ENCODE results near the gene NUP205.
A peak's percentile ranks its signal among the peaks of the same experiment; 100 is the strongest.
"Not testable (repeated sequence)": the region's sequence is repeated elsewhere in the genome, so short reads cannot be mapped to it uniquely, and the experiment has no call there.

NUP205 gene

DNA sequence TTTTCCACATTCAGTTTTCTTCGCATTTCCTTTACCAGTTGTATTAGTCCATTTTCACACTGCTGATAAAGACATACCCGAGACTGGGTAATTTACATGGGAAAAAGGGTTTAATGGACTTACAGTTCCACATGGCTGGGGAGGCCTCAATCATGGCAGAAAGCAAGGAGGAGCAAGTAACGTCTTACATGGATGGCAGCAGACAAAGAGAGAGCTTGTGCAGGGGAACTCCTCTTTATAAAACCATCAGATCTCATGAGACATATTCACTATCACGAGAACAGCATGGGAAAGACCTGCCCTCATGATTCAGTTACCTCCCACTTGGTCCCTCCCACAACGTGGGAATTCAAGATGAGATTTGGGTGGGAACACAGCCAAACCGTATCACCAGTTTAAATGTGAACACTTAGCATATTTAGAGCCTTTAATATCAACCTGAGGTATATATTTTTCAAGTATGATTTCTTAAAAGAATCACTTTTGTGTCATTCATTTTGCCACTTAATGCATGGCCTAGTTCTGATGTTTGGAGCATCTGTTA lies 111.2 kb downstream of the NUP205 start:
- not testable (repeated sequence) for DNase-seq

DNA sequence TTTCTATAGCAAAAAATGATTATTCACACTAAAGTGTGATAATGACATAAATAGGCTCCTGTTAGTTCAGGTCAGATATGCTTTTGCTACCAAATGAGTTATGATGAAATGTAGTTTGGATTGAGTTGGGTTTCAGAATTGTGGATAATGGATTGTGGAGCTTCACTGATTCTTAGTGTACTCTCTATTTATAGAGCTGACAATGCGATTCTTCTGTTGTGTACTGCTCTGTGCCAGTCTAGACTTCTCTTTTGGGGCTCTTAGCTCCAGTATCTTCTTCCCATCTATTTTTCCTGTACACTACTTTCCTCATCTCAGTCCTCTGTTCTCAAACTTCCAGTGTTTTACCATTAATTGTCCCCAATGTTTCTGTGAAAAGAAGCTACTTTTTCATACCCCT lies 112.1 kb downstream of the NUP205 start:
- DNase-seq, result no peak

DNA sequence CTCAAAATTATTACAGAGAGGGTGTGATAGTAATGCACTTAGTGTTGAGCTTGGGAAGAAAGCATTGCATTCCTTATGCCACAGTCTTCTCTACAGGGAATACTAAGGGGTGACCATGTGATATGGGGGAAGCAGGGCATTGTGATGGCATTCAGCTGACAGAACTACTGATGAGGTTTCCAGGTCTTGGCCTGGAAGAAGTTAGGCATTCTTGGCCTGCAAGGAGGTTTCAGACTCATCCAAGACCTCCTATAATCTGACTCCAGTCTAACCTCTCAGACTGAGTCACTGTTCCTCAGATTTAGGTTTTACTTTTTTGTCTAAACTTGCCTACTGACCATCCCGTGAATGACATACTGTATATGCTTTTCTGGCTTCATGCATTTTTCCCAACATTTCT lies 112.5 kb downstream of the NUP205 start:
- no peak for DNase-seq

DNA sequence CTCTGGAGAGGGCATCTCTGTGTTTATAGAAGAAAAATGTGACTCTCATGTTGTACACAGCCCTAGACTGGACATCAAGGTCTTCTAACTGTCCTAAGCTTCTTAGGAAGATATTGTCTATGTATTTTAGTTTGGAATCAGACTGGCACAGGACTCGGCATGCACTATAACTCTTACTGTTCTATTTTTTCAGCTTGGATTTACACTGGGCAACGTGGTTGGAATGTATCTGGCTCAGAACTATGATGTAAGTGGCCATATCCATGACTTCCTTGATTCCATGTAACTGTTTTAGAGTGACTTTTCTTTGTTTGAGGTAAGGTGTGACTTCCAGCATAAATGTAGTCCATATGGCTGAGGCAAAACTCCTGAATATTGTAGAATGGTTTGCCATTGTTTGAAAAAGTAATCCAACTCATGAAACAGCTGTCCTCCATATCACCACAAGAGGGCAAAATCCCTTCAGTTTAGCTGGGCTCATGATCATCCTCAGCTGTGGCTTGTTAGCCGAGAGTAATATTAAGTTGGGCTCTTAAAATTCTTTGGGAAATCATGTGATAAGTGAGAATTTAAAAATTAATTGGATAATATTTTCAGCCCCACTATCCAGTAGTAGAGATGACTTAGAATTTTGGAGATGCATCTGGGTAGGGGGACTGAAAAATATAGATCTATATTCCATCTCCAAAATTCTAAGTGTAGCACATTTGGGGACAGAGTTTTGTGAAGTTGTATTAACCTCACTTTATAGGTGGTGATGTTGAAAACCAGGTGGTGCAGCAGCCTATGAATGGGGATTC lies 115.0 kb downstream of the NUP205 start:
- peak; percentile 73 for DNase-seq

DNA sequence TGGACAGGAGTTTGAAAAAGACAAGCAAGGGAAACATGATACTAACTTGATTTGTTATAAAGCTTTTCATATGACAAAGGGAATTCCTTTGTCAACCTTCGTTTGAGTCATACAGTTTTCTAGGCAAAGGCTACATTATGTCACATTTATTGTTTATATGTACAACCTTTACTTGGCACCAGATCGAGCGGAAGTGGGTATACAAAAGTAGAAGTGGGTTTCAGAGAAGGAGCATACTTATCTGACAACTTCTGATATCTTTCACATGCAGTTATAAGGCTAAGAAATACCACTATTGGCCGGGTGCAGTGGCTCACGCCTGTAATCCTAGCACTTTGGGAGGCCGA lies 115.6 kb downstream of the NUP205 start:
- no peak for DNase-seq

DNA sequence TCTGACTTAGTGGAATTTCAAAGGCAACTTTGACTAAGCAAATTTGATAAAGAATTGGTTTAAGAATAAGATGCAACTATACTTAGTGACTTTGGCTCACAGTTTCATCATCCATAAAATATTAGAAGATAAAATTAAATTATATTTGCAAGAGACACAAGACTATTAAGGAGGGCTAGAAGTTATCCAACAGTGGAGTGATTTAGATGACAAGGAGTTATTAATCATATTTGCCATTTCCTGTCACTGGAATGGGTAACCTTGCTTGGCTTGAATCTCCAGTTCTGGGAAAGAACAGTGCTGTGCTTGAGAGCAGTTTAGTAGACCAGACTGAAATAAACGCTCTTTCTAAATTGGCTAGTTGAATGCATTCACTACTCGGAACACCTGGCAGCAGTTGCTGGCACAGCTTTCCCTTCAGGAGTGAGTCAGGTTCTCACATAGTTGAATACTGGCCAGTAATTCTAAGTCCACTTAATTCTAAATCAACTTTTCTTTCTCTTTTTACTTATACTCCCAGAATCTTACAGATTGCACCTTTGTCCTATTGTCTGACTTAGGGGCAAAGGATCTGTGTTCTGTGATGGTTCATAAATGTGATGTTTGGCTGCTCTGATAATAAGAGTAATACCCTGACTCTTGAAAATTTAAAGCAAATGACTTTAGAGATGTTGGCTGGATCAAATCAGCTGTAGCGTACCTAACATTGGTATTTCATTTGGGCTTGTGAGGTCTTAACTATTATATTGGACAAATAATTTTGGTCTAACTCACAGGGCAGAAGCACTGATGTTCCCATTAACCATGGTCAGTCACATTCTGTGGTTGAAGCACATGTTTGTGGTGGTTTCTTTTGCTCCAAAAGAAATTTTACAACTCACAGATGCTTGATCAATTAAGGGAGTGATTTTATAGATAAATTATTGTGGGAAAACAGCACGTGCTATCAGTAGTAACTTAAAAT lies 121.2 kb downstream of the NUP205 start:
- no peak for DNase-seq

DNA sequence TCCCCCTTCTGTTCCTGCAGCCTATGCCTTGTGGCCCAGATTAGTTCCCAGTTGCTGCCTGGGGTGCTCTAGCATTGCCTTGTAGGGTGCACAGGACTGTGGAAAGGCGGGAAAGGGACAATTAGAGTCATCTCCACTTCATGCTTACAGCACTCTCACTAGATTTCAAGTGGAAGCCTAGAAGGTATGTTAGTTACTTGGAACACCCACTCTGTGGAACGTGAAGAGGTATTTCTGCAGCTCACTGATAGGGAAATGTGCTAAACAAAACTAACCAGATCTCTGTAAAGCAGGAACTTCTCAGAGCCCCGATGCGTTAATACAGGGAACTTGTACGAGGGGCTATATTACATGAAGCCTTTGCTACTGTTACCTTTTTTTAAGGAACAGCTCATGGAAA lies 124.0 kb downstream of the NUP205 start:
- no peak for DNase-seq

DNA sequence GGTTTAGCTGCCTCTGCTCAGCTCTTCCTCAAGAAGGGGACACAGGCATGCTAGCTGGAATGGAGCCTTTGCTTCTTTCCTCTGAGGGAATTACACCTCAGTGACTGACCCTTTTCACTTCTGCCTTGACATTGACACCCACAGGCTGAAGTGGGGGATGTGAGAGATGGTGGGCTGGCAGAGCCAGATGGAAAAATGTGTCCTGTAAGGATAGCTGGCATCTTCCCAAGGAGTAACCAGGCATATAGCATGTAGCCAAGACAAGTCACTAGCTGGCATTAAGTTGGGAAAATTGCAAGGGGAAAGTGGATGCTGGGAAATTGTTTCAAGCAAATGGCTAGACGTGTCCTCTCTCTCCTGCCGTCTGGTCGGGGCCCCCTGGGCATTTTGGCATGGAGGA lies 124.5 kb downstream of the NUP205 start:
- no peak for DNase-seq

DNA sequence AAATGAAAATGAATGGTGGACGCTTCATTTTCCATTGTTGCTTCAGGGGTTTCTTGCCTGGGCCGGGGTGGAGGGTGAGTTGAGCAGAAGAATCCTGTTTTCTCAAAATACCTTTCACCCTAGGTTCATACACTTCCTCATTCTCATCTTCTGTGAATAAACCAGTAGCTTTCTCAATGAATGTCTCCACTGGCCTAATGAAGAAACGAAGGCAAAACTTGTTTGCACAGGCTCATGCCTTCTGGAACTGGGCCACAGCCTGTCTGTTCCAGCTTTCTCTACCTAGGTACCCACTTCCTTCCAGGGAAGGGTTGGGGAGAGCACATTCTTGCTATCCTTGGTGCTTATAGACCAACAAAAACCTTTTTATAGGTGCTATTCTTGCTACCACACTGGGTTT lies 125.9 kb downstream of the NUP205 start:
- DNase-seq, result no peak

DNA sequence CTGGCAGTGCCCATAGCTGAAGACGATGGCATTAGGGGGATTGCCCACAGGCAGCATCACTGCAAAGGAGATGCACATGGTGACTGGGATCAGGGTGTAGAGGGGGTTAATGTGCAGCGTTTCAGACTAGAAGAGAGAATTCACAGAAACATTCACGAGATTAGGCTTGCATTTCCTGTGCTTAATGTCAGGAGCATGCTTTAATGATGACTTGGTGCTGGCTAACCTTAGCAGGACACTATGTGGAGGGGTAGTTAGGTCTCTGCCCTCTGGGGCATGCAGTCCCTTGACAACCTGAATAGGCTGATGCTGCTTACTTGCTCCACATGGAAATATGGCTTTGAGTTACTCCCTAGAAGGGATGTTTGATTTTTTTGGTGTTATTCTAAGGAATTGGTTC lies 126.4 kb downstream of the NUP205 start:
- DNase-seq, result no peak

DNA sequence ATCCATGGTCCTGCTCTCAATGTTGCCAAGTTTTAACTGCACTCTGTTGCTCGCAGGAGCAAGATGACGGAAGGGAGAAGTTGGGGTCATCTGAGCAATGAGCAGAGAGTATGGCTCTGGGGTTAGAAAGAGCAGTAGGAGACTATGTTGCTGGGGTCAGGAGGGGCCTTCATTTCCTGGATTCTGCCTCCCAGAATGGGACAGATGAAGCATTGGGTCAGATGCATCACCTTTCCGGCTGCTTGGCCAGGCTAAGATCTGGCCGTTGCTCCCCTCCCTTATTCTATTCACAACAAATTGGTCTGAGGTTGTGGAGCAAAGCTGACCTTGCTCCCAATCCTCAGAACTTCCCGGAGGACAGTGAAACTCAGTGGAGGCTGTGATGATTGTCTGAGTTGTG lies 127.0 kb downstream of the NUP205 start:
- DNase-seq, result no peak

DNA sequence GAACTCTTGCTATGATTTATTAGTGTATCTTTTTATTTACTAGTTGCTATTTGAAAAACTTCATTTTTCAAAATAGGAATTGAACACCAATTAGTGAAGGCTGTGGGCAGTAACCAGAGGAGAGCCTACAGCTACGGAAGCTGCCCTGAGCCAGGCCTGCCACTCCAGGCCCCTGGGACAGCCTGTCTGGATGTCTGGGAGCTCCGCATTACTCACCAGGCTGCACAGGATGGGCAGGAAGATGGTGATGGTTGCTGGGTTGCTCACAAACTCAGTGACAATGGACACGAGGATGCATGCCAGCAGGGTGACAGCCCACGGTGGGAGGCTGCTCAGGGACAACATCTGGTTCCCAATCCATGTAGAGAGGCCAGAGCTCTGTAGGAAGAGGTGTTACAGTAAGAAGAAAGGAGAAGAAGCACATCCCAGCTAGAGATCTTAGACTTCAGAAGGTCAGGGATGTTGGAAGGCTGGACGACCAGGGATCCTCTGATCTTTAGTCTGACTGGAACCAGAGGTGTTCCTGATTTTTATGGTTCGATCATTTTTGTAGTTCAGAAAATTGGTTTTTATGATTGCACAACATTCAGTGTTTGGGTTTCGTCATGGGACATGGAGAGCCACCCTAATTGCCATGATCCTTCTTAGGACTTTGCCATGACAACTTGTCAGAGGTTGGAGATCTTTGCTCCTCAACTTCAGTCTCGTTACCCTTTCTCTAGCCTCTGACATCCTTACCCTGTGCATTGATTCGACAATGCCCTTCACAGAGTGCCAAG lies 127.8 kb downstream of the NUP205 start:
- DNase-seq, result no peak

DNA sequence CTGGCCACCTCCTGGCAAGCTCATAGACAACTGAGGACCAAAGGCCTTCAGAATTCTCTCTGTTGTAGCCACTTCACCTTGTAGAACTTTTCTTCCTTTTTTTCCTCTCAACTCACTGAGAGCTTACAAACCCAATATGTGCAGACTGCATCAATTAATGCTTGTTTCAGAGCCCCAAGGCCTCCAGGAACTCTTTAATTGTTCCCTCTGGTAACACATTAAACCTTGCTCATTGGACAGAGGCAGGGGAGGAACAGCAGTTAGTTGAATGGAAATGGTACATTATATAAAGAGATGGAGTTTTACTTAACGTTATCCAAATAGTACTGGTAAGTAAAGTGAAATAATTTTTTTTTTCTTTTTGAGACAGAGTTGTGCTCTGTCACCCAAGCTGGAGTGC lies 129.7 kb downstream of the NUP205 start:
- DNase-seq, result no peak

DNA sequence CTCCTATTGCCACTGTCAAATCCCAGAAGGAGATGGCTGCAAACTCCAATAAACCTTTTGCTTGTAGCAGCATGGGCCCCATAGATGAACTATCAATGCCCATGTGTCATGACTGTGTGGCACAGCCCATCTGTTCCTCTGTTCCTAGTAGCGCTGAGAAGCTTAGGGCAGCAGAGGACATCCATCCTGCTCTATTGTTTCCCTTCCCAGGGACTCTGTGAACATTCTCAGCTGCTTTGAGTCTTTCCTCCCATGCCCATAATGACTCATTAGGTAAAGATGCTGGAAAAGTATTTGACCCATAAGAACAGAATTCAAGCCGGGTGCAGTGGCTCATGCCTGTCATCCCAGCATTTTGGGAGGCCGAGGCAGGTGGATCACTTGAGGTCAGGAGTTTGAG lies 132.8 kb downstream of the NUP205 start:
- DNase-seq, result no peak

DNA sequence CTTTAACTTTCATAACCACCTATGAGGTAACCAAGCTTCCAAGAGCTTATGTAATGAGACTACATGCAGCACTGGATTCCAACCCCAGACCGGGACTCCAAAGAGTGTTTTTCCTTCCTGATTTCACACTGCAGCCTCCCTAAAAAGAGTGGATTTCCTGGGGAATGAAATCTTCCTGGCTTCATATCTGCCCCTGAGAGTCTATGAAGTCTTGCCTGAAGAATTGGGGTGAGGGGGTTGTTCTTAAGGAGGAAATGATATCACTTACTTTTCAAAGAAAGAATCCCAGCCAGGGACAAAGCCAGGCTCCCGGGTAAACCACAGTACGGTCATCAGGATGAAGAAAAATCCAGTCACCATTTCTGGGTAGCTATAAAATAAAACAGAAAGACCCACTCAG lies 134.3 kb downstream of the NUP205 start:
- DNase-seq, result no peak

DNA sequence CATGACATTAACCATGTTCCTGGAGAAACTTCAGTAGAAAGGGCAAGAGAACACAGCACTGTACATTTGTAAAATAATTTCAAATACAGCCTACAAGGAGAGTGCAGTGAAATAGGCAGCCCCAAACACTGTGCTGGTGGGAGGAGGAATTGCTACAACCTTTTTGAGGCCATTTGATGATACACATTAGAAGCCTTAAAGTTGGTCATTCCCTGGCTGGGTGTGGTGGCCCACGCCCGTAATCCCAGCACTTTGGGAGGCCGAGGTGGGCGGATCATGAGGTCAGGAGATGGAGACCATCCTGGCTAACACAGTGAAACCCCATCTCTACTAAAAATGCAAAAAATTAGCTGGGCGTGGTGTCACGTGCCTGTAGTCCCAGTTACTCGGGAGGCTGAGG lies 134.9 kb downstream of the NUP205 start:
- DNase-seq, result not testable (repeated sequence)

DNA sequence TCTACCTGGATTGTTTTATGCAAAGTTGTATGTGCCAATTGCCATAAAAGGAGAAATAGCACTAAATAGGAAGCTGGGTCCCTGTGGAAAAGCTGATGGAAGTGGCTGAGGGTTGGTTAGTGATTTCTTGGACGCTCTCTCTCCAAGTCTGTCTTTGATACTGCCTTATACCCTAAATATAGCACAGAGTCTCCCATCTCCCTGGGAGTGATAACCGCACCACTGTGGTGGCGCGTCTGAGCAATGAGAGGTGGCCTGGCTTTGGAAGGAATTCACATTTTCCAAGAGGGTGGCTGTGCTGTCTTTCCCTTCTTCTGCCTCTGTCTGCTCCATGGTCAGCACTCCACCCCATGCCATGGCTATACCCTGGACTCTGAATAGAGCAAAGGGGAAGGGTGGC lies 135.8 kb downstream of the NUP205 start:
- DNase-seq, result no peak

DNA sequence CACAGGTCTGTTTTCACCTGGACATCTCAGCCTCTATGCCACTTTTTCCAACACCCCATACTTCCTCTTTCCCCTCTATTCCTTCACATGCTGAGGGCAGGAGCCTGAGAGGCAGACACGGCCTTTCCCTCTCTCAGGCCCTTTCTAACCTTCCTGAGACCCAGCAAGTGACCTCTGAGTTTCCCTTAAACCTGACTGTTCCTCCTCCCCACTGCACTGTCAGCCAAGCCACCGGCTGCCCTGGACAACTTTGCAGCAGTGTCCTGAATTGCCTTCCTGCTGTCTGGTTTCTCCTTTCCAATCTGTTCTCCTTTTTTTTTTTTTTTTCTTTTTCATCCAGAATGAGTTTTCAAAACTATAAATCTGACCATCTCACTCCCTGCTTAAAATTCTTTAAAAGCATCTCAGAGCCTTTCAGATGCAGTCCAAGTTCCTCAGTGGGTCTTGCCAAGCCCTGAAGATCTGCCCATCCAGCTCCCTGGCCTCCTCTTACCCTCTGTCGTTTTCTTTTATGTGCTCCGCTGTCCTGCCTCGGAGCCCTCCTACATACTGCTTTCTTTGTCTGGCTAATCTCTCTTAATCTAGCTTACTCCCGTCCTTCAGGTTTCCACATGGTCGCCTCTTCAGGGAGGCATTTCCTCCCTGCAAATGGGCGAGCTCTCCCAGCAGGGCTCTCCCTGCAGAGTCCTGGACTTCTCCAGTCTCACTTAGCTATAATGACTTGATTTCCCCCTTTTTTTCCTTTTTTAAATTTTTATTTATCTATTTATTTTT lies 139.7 kb downstream of the NUP205 start:
- peak; percentile 84 for DNase-seq
